Tibial artery (tissue), 4 donors: ENCODE measurements around the gene ADI1.
"Not testable (repeated sequence)": the region's sequence is repeated elsewhere in the genome, so short reads cannot be mapped to it uniquely, and the experiment has no call there.

Experiments used
- DNase-seq, 2 donors: peaks; one replicate each; pipeline ENCODE4 v3.0.0-alpha.2; 2019
- H3K27ac ChIP-seq, 2 donors: fragments of 200-600 bp; sonication (generic) in 1 of 2; 1 replicate in 1 of 2; 2 replicates in 1 of 2; pipeline ENCODE4 v1.5.1; 2018 to 2019; ENCODE audit warnings: mild to moderate bottlenecking in 1 of 2
- H3K27me3 ChIP-seq, 2 donors: fragments of 200-600 bp; sonication (generic) in 1 of 2; one replicate each; pipeline versions ENCODE4 v1.5.1 to v1.6.0; 2016 to 2019
- H3K36me3 ChIP-seq, 3 donors: fragments of 200-600 bp; sonication (generic) in 2 of 3; one replicate each; pipeline ENCODE4 v1.5.1; 2016 to 2019; ENCODE audit warnings: mild to moderate bottlenecking in 2 of 3
- H3K4me1 ChIP-seq, 4 donors: fragments of 200-600 bp; sonication (generic) in 2 of 4; 1 replicate in 3 of 4; 2 replicates in 1 of 4; pipeline ENCODE4 v1.5.1; 2016 to 2019
- H3K4me3 ChIP-seq, 2 donors: fragments of 200-600 bp; sonication (generic) in 1 of 2; 1 replicate in 1 of 2; 2 replicates in 1 of 2; pipeline ENCODE4 v1.5.1; 2018 to 2019; ENCODE audit warnings: mild to moderate bottlenecking in 2 of 2
- H3K9me3 ChIP-seq, 3 donors: fragments of 200-600 bp; sonication (generic) in 1 of 3; one replicate each; pipeline ENCODE4 v1.5.1; 2016 to 2019
- CTCF ChIP-seq, 2 experiments: fragments of 200-600 bp in 1 of 2; fragments of 450-650 bp in 1 of 2; IDR thresholded peaks; one replicate each; pipeline ENCODE4 v1.5.1; 2017 to 2019; ENCODE audit warnings: antibody characterized with exemption in 2 of 2, mild to moderate bottlenecking in 1 of 2, moderate library complexity in 1 of 2
- intact Hi-C: fragments of 100-400 bp; cut with DNase I; formaldehyde crosslinking; loops from one replicate; pipeline ENCODE4 v1.15.0; 2023; ENCODE audit warnings: low total_unique reads

ADI1 gene

GRCh38 chr2:3504741-3505140 lies 14.6 kb downstream of the ADI1 start:
- no peaks in the 10 kb centered on the region for H3K4me1 ChIP-seq
- H3K36me3 ChIP-seq: peaks cover 50 to 77% (median 57%) of the 10 kb centered on the region in 3 donors
- no peak for TF ChIP-seq CTCF (IDR thresholded peaks at IDR 0.05)
- no peak overlapping the region for H3K27ac ChIP-seq
- no peak overlapping the region for H3K4me3 ChIP-seq
- intact Hi-C loops: no loop called here
- no peak for DNase-seq
- no peaks in the 10 kb centered on the region for H3K27me3 ChIP-seq
- no peaks in the 10 kb centered on the region for H3K9me3 ChIP-seq

- Histone ChIP-seq H3K9me3 (no peaks in the 10 kb centered on the region), H3K4me3 (no peak overlapping the region), H3K27me3 (no peaks in the 10 kb centered on the region), H3K27ac (no peak overlapping the region), H3K36me3 (peaks cover 55 to 80% (median 67%) of the 10 kb centered on the region in 3 donors), H3K4me1 (no peaks in the 10 kb centered on the region)
- intact Hi-C loops: no loop called here
- TF ChIP-seq CTCF (IDR thresholded peaks at IDR 0.05): no peak
- no peak for DNase-seq
These were observed 15.8 kb downstream of the ADI1 start for GRCh38 chr2:3503483-3503882.

- Histone ChIP-seq H3K4me1 (no peaks in the 10 kb centered on the region), H3K27me3 (no peaks in the 10 kb centered on the region), H3K4me3 (no peak overlapping the region), H3K36me3 (peaks cover 57 to 82% (median 71%) of the 10 kb centered on the region in 3 donors), H3K27ac (no peak overlapping the region), H3K9me3 (no peaks in the 10 kb centered on the region)
- intact Hi-C loops: no loop called here
- DNase-seq: no peak
- no peak for TF ChIP-seq CTCF (IDR thresholded peaks at IDR 0.05)
These were observed 16.3 kb downstream of the ADI1 start for GRCh38 chr2:3503046-3503445.

- no peaks in the 10 kb centered on the region for H3K9me3 ChIP-seq
- no peaks in the 10 kb centered on the region for H3K4me1 ChIP-seq
- DNase-seq: no peak
- H3K27me3 ChIP-seq: no peaks in the 10 kb centered on the region
- TF ChIP-seq CTCF (IDR thresholded peaks at IDR 0.05): no peak
- intact Hi-C loops: no loop called here
- no peak overlapping the region for H3K4me3 ChIP-seq
- no peak overlapping the region for H3K27ac ChIP-seq
- H3K36me3 ChIP-seq: peaks cover 73 to 96% (median 84%) of the 10 kb centered on the region in 3 donors
These were observed 18.9 kb downstream of the ADI1 start for GRCh38 chr2:3500326-3500899.

GRCh38 chr2:3498783-3499394 lies 20.4 kb downstream of the ADI1 start:
- no peak overlapping the region for H3K27ac ChIP-seq
- peaks cover 70 to 86% (median 74%) of the 10 kb centered on the region in 3 donors for H3K36me3 ChIP-seq
- no peak overlapping the region for H3K4me3 ChIP-seq
- DNase-seq: no peak
- H3K27me3 ChIP-seq: no peaks in the 10 kb centered on the region
- no peaks in the 10 kb centered on the region for H3K9me3 ChIP-seq
- no peak for TF ChIP-seq CTCF (IDR thresholded peaks at IDR 0.05)
- peaks cover 0 to 5% (median under 1%) of the 10 kb centered on the region in 4 donors for H3K4me1 ChIP-seq
- intact Hi-C loops: no loop called here

GRCh38 chr2:3496708-3497080 lies 22.6 kb downstream of the ADI1 start:
- DNase-seq, intact Hi-C loops, H3K27ac ChIP-seq, H3K9me3 ChIP-seq, H3K27me3 ChIP-seq, H3K4me3 ChIP-seq: not testable (repeated sequence)
- Histone ChIP-seq H3K4me1 (peaks cover 0 to 22% (median 10%) of the 10 kb centered on the region in 4 donors), H3K36me3 (peaks cover 63 to 68% (median 66%) of the 10 kb centered on the region in 3 donors)
